GM18520 (cell line): ENCODE results near the gene SCNN1G.

ENCODE experiments used
- ATAC-seq: cut with Tn5 transposase; IDR thresholded peaks from one replicate; pipeline ENCODE4 v1.9.1; 2021; ENCODE audit not compliant: unreplicated experiment

The SCNN1G gene

GRCh38 chr16:23149993-23150364 lies 32.6 kb upstream of the SCNN1G start:
- no peak for ATAC-seq

- ATAC-seq, result no peak
These were observed 30.0 kb upstream of the SCNN1G start for GRCh38 chr16:23152386-23153178.

DNA sequence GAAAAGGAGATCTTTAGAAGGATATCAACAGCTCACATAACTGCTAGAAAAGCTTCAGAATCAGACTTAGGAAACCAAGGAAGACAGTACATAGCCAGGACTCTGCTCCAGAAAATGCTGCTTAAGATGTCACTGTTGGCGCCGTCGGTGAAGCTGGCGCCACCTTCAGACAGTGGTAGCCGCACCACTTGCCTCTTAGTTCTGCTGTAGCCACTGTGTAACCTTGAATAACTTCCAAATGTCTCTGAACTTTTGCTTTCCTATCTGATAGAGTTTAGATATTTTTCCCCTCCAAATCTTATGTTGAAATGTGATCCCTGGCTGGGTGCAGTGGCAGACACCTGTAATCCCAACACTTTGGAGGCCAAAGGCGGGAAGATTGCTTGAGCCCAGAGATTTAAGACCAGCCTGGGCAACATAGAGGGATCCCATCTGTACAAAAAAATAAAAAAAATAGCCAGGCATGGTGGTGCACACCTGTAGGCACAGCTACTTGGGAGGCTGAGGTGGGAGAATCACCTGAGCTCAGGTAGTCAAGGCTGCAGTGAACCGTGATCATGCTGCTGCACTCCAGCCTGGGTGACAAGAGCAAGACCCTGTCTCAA lies 27.0 kb upstream of the SCNN1G start:
- ATAC-seq, result no peak

GRCh38 chr16:23156110-23156509 lies 26.4 kb upstream of the SCNN1G start:
- no peak for ATAC-seq

GRCh38 chr16:23156946-23157460 lies 25.5 kb upstream of the SCNN1G start:
- ATAC-seq, result no peak

DNA sequence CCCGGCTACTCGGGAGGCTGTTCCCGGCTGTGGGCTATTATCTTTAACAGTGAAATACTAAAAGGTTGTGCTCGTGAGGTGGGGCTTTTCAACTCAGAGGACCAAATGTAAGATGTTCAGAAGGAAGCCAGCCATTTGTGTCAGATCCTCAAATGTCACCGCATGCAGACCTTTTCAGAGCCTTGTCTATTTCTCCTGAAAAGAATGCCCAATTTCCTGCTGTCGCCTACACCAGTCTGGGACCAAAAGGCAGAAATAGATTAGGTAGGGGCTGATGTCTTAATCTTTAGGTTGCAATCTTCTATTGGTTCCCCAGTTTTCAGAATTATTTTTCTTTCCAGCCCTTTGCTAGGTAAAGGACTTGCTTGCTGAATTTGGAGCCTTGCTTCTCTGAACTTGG lies 24.4 kb upstream of the SCNN1G start:
- ATAC-seq, result no peak

DNA sequence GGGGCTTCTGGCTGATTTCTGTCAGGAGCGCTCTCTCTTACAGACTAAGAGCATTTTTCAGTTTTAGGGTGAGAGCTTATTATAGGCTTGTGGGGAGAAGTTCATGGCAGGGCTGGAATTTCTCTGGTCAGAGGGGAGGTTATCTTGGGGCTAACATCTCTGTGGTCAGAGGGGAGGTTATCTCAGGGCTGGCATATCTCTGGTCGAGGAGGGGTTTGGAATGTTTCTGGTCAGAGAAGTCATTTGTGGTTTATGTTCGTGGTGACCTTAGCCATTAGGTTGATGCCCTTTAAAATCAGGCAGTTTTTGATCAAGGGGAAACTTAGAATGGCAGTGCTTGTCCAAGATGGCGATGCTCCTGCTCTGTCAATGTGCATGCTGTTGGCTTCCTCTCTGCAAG lies 22.5 kb upstream of the SCNN1G start:
- ATAC-seq, result no peak

DNA sequence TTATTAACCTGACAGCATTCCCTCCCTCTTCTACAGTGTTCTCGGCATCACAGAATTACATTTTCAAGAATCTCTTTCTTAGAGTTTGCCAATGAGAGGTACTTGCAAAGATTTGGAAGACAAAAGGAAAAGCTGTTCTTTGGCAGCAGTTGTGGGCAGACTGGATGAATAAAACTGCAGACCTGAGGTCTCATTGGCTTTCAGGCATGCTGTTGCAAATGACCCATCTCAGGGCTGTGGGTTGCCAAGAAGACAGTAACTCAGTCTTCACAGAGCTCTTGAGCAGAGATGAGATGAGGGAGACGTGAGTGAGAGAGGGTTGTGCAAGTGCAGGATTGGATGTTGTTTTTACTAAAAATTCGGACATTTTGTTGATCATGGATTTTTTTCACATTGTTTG lies 22.0 kb upstream of the SCNN1G start:
- no peak for ATAC-seq

- no peak for ATAC-seq
These were observed 18.6 kb upstream of the SCNN1G start for GRCh38 chr16:23163921-23164320.

GRCh38 chr16:23164736-23165135 lies 17.8 kb upstream of the SCNN1G start:
- no peak for ATAC-seq

DNA sequence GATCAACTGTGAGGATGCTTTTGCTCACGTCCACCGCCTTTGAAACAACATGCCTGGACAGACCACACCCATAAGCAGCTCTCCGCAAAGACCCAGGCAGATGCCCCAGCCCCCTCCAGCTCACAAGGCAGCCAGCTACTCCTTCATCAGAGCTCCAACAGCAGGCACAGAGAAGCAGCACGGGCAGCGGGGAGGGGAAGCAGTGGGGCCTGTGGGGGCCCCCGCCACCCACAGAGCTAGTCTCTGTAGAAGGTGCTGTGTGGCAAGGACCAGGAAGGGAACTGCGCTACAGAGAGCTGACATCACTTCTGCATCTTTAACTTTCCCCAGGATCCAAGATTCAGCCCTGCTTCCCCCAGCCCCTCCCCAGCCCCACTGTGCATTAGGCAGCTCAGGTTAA lies 10.0 kb upstream of the SCNN1G start:
- ATAC-seq, result no peak

DNA sequence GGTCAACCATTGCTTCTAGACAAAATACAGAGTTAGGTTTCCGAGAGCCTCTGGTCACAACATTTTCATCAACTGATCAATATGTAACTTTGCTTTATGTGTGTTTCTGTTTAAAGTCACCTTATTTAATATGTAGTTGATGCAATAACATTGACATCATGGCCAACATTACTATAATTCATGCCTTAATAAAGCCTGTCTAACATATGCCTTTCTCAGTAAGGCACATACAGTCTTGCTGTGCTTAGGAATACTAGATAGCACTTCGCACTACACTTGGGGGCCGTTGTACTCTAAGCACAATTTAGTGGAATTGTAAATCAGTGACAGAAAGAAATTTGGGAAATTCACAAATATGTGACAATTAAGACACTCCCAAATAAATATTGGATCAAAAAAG lies 9.6 kb upstream of the SCNN1G start:
- ATAC-seq, result no peak

DNA sequence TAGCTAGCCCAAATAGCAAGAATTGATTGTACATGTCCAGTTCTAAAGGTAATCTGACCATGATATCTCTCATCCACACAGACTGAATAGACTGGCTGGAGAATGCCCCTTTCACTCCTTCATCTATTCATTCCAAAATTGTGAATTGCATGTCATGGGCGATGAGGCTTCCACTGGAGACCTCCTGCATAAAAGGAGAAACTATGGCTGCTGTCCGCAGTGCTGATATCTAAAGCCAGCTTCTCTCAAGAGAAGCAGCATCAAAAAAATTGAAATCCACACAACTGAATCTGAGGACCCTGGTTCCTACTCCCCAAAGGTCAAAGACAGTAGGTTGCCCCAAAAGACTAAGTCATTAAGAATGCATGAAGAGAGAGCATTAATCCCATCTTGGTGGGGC lies 7.9 kb upstream of the SCNN1G start:
- ATAC-seq, result no peak

DNA sequence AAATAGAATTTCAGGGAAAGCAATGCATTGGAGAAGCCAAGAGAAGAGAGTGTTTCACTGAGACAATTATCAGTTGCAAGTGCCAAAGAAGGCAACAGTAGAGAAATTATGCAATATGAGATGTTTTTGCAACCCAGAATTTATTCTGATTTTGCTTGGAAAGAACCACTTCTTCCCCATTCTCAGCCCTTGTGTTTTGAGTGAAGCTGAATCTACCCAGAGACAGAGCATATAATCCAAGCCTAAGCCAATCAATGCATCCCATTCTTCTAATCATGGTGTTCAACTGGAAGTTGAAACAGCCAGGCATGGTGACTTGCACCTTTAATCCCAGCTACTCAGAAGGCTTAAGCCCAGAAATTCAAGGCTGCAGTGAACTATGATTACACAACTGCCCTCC lies 6.9 kb upstream of the SCNN1G start:
- no peak for ATAC-seq

DNA sequence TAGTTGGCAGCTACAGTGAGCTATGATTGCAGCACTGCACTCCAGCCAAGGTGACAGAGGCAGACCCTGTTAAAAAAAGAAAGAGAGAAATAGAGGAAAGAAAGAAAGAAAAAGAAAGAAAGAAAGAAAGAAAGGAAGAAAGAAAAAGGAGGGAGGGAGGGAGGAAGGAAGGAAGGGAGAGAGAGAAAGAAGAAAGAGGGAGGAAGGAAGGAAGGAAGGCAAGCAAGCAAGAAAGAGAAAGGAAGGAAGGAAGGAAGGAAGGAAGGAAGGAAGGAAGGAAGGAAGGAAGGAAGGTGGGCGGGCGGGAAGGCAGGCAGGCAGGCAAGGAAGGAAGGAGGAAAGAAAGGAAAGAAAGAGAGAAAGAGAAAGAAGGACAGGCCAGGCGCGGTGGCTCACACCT lies 1.0 kb upstream of the SCNN1G start:
- ATAC-seq, result no peak

DNA sequence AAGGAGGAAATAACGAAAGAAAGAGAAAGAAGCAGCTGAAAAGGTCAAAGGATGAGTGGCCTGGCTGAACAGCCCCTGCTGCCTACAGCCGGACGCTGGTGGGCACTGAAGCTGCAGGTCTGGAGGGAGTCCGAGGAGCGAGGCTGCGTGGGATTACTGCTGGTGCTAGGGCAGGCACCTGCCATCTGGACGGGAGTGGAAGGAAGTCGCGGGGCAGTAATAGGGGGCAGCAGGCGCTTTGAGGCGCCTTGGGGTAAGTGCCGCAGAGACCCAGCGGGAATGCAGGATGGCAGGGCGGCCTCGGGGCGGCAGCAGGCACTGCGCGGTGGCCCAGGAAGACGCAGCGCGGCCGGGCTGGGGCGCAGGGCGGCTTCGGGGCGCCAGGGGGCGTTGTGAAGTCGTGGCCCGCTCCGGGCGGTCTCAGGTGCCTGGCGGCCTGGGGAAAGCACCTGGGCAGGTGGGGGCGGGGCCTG lies 303 bp upstream of the SCNN1G start:
- peak; percentile 95 for ATAC-seq

DNA sequence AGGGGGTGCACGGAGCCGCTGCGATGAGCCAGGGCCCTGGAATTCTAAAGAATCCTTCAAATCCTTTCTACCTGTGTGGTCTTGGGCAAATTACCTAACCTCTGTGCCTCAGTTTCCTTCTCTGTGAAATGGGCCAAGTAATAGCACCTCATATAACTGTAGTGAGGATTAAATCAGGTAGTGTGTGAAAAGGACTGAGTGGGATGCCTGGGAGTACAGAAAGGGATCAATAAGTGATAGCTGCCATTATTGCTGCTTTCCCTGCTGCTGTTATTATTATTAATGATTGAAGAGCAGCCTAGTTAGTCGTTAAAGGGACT lies 958 bp downstream of the SCNN1G start:
- no peak for ATAC-seq

DNA sequence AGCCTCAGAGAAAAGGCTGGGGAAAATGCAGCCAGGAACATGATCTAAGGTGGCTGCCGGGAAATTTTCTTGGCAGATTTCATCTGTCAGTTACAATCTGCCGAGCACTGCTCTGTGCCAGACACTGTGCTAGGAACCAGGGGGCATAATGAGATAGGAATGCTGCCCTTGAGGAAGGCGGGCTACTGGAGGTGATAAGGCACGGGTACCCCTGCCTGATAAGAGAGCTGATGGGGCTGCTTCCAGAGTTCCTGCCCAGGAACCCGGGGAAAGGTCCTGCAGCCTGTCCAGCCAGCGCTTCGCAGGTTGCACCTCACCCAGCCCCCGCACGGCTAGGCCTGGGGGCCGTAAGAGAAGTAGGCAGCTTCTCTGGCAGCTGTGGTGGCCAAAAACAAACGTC lies 3.1 kb downstream of the SCNN1G start:
- no peak for ATAC-seq

DNA sequence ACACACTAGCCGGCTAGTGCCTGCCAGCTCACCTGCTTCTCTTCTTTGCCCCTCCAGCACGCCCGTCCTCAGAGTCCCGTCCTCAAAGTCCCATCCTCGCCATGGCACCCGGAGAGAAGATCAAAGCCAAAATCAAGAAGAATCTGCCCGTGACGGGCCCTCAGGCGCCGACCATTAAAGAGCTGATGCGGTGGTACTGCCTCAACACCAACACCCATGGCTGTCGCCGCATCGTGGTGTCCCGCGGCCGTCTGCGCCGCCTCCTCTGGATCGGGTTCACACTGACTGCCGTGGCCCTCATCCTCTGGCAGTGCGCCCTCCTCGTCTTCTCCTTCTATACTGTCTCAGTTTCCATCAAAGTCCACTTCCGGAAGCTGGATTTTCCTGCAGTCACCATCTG lies 3.6 kb downstream of the SCNN1G start:
- no peak for ATAC-seq

- no peak for ATAC-seq
These were observed 4.8 kb downstream of the SCNN1G start for GRCh38 chr16:23187341-23187740.

DNA sequence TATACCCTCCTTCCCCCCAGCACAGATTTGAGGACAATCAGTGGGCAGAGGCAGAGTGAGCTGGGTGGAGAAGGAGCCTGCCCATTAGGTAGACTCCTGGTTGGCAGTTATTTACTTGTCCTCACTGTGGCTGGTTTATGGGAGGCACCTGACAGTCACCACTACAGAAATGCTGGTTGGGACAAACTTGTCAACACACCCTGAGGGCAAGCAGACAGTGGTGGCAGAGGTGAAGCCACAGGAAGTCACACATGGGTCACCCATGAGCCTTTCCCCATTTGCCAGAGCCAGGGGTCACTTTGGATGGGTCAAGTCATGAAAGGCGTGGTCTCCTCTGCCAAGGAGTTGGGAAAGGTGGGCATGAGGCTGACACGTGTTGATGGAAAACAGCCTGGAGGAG lies 6.4 kb downstream of the SCNN1G start:
- ATAC-seq, result no peak

GRCh38 chr16:23194497-23195221 lies 12.1 kb downstream of the SCNN1G start:
- no peak for ATAC-seq
